Measurements from ENCODE around the gene NEK8. TPM values are rescaled to one million over a fixed set of nuclear protein-coding genes. Genes with fewer than 3 reads are reported as not detected.
A peak's percentile ranks its signal among the peaks of the same experiment; 100 is the strongest.
"Not testable (repeated sequence)": the region's sequence is repeated elsewhere in the genome, so short reads cannot be mapped to it uniquely, and the experiment has no call there.

NEK8 gene
- total RNA-seq, 2 experiments from 2014 or later = 3.6 to 3.9 TPM

DNA sequence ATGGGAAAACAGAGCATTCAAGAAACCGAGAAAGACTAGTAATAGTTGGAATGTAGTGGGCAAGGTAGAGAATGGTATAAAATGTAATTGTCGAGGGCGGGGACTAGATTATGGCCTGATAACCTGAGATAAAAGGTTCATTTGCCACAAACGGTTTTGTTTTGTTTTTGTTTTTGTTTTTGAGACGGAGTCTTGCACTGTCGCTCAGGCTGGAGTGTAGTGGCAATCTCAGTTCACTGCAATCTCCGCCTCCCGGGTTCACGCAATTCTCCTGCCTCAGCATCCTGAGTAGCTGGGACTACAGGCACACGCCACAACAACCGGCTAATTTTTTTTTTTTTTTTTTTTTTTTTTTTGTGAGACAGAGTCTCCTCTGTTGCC lies 1.4 kb downstream of the NEK8 start:
- ATAC-seq = no peak
- Mint-ChIP-seq H3K27ac (peak overlapping the region; percentile 6), H3K27me3 (no peaks in the 10 kb centered on the region), H3K4me3 (peak overlapping the region; percentile 7), H3K9me3 (no peaks in the 10 kb centered on the region), H3K4me1 (ENCODE audit: low read depth) (peaks cover 22% of the 10 kb centered on the region), H3K36me3 (ENCODE audit: low read depth) (peaks cover 10% of the 10 kb centered on the region)
- ChIA-PET CTCF (interaction anchor here (0.6 to 13.9 kb wide), 3 partner anchors 17 to 220 kb away, joined by 3 to 609 read pairs (median 66); partner anchors contain the start of genes PHF12 and TRAF4), POLR2A (interaction anchor here (0.8 to 11.5 kb wide), 3 partner anchors 14 to 220 kb away, joined by 3 to 480 read pairs (median 4); partner anchors contain the start of gene TRAF4)
- DNase-seq = no peak
- TF ChIP-seq, protein P1, sequence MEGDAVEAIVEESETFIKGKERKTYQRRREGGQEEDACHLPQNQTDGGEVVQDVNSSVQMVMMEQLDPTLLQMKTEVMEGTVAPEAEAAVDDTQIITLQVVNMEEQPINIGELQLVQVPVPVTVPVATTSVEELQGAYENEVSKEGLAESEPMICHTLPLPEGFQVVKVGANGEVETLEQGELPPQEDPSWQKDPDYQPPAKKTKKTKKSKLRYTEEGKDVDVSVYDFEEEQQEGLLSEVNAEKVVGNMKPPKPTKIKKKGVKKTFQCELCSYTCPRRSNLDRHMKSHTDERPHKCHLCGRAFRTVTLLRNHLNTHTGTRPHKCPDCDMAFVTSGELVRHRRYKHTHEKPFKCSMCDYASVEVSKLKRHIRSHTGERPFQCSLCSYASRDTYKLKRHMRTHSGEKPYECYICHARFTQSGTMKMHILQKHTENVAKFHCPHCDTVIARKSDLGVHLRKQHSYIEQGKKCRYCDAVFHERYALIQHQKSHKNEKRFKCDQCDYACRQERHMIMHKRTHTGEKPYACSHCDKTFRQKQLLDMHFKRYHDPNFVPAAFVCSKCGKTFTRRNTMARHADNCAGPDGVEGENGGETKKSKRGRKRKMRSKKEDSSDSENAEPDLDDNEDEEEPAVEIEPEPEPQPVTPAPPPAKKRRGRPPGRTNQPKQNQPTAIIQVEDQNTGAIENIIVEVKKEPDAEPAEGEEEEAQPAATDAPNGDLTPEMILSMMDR (IDR thresholded peaks at IDR 0.05) = no peak
- intact Hi-C loops (cut with micrococcal nuclease) = loop anchor here (5.0 kb wide), 3 partner anchors 32 to 172 kb away; partner anchors contain the start of gene DHRS13

DNA sequence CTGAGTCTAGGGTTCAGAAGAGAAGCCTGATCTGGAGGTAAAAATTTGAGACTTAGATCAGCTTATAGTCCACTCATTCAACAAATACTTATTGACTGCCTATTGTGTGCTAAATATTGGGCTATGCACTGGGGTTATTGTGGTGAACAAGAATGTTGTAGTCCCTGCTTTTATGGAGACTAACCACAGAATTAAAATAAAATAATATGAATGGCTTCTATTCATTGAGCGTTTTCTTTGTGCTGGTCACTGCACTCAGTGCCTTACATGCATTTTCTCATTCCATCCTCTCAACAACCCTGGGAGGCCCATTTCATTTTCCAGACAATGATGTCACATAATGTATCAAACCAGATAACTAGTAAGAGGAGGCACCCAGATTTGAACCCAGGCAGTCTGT lies 4.8 kb downstream of the NEK8 start:
- Mint-ChIP-seq H3K4me1 (ENCODE audit: low read depth) (peaks cover 32% of the 10 kb centered on the region), H3K27ac (no peak overlapping the region), H3K9me3 (peaks cover 1% of the 10 kb centered on the region), H3K36me3 (ENCODE audit: low read depth) (peaks cover 4% of the 10 kb centered on the region), H3K27me3 (no peaks in the 10 kb centered on the region), H3K4me3 (no peak overlapping the region)
- TF ChIP-seq, protein P1 (IDR thresholded peaks at IDR 0.05) = no peak
- intact Hi-C loops (cut with micrococcal nuclease) = no loop called here
- DNase-seq (no peak), ATAC-seq (no peak)
- POLR2A ChIA-PET = interaction anchor here (20.7 kb wide), 1 partner anchor 9 kb away, joined by 480 read pairs; the partner anchor contains the start of genes NEK8, RPL23A and TLCD1
- CTCF ChIA-PET = interaction anchor here (1.3 to 13.9 kb wide), 2 partner anchors 13 to 183 kb away, joined by 4 to 609 read pairs; partner anchors contain the start of gene TRAF4

GRCh38 chr17:28734712-28735241 lies 6.2 kb downstream of the NEK8 start:
- DNase-seq (no peak), ATAC-seq (no peak)
- POLR2A ChIA-PET = interaction anchor here (1.3 to 20.7 kb wide), 4 partner anchors 8 to 17 kb away, joined by 4 to 480 read pairs (median 6); partner anchors contain the start of genes NEK8, RPL23A and TLCD1
- peaks cover 3% of the 10 kb centered on the region for H3K9me3 Mint-ChIP-seq
- peaks cover 10% of the 10 kb centered on the region for H3K36me3 Mint-ChIP-seq (ENCODE audit: low read depth)
- H3K4me3 Mint-ChIP-seq = no peak overlapping the region
- TF ChIP-seq, protein P1 (IDR thresholded peaks at IDR 0.05) = no peak
- intact Hi-C loops (cut with micrococcal nuclease) = no loop called here
- CTCF ChIA-PET = interaction anchor here (1.0 to 1.2 kb wide), 2 partner anchors 8 to 15 kb away, joined by 6 read pairs; partner anchors contain the start of gene TLCD1
- no peaks in the 10 kb centered on the region for H3K27me3 Mint-ChIP-seq
- no peak overlapping the region for H3K27ac Mint-ChIP-seq
- peaks cover 37% of the 10 kb centered on the region for H3K4me1 Mint-ChIP-seq (ENCODE audit: low read depth)

DNA sequence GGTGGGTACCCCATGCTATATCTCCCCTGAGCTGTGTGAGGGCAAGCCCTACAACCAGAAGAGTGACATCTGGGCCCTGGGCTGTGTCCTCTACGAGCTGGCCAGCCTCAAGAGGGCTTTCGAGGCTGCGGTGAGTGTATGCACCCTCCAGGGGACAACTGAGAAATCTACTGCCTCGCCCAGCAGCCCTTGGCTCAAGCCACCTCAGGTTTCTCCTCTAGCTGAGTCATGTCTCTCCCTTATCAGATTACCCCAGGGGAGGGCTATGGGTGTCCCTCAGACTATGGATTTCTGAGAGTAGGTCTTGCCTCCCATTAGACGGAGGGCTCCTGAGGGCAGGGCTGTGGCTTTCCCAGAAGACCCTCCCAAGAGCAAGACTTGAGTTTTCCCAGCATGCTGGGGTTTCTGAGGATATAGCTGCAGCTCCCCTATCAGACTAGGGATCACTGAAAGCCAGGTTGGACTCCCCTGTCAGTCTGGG lies 6.7 kb downstream of the NEK8 start:
- ATAC-seq (no peak), DNase-seq (no peak)
- CTCF ChIA-PET = interaction anchor here (0.9 to 1.2 kb wide), 3 partner anchors 8 to 15 kb away, joined by 3 to 6 read pairs (median 6); partner anchors contain the start of genes TLCD1 and TRAF4
- Mint-ChIP-seq H3K27ac (no peak overlapping the region), H3K4me1 (ENCODE audit: low read depth) (peaks cover 35% of the 10 kb centered on the region), H3K9me3 (peaks cover 3% of the 10 kb centered on the region), H3K36me3 (ENCODE audit: low read depth) (peaks cover 12% of the 10 kb centered on the region), H3K4me3 (no peak overlapping the region), H3K27me3 (no peaks in the 10 kb centered on the region)
- POLR2A ChIA-PET = interaction anchor here (1.3 to 20.7 kb wide), 4 partner anchors 8 to 17 kb away, joined by 4 to 480 read pairs (median 6); partner anchors contain the start of genes NEK8, RPL23A and TLCD1
- TF ChIP-seq, protein P1 (IDR thresholded peaks at IDR 0.05) = no peak
- intact Hi-C loops (cut with micrococcal nuclease) = no loop called here

GRCh38 chr17:28735913-28736769 lies 7.6 kb downstream of the NEK8 start:
- ATAC-seq; H3K9me3 Mint-ChIP-seq; H3K4me3 Mint-ChIP-seq; H3K27me3 Mint-ChIP-seq; intact Hi-C loops (cut with micrococcal nuclease); H3K27ac Mint-ChIP-seq; DNase-seq: not testable (repeated sequence)
- Mint-ChIP-seq H3K36me3 (ENCODE audit: low read depth) (peaks cover 20% of the 10 kb centered on the region), H3K4me1 (ENCODE audit: low read depth) (peaks cover 35% of the 10 kb centered on the region)
- CTCF ChIA-PET = interaction anchor here (0.9 to 1.2 kb wide), 2 partner anchors 7 to 14 kb away, joined by 3 to 6 read pairs; partner anchors contain the start of gene TRAF4
- POLR2A ChIA-PET = interaction anchor here (0.6 to 20.7 kb wide), 4 partner anchors 10 to 117 kb away, joined by 4 to 480 read pairs (median 4); partner anchors contain the start of genes NEK8, RPL23A and TLCD1
